NCI-H2196 treated with DMSO at 0.1 percent for 48 hours (cell line): ENCODE data around the gene PLVAP.

Experiments used
- DNase-seq: peaks from one replicate; lab custom pipeline; 2025; ENCODE audit not compliant: unreplicated experiment; lab: John Stamatoyannopoulos, UW

PLVAP gene

DNA sequence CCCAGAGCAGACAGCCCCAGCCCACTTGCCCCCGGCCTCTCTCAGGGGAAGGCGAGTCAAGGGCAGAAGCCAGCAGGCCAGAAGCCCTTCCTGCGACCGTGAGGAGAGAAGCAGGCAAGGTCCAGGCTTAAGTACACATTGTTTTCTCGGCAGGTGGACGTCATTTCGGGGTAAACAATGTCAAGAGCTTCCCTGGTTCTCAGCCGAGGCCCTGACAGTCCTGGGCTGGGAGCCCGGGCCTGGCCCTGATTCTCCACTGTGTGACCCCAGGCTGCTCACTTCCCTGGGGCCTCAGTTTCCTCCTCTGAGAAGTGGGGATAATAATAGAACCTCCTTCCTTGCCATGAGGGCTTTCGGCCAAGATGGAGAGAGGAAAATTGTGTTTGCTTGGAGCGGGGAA is 19.4 kb downstream of the PLVAP start:
- DNase-seq = no peak

DNA sequence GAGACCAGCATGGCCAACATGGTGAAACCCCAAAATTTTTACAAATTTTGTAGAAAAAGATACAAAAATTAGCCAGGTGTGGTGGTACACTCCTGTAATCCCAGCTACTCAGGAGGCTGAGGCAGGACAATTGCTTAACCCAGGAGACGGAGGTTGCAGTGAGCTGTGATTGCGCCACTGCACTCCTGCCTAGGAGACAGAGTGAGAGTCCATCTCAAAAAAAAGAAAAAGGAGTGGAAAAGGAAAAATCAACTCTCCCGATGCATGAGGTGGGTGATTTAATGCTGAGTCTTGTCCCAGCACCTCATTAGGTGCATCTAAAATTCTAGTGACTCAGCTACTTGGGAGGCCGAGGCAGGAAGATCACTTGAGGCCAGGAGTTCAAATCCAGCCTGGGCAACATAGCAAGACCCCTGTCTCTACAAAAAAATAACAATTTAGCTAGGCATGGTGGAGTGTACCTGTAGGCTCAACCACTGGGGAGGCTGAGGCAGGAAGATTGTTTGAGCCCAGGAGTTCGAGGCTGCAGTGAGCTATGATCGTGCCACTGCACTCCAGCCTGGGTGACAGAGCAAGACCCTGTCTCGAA is 20.0 kb downstream of the PLVAP start:
- no peak for DNase-seq

GRCh38 chr19:17353386-17353785 is 23.8 kb downstream of the PLVAP start:
- no peak for DNase-seq

- no peak for DNase-seq
Measured at GRCh38 chr19:17352608-17353280, 24.4 kb downstream of the PLVAP start.

DNA sequence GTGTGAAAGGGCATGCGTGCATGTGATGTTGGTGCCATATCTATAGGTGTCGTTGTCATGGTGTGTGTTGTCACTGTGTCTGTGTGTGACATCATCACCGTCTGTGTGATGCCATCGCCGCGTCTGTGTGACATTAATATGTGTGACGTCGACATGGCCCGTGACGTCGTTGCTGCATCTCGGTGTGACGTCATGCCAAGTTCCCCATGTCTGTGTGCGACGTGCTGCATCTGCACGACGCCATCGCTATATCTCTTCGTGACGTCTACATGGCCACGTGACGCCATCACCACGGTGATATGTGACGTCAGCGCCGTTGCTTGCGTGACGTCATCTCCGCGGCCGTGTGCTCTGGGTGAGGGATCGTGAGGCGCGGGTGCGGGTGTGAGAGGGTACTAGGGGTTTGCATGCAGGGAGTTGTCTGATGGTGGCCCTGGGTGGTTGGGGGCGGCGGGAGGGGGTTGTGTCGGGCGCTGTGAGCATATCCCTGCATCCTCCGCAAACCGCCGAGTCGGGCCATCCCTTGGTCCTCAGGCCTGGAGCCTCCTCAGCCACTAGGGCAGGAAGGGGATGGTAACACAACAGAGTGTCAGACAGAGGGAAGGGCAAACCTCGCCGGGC is 25.2 kb downstream of the PLVAP start:
- DNase-seq = no peak

DNA sequence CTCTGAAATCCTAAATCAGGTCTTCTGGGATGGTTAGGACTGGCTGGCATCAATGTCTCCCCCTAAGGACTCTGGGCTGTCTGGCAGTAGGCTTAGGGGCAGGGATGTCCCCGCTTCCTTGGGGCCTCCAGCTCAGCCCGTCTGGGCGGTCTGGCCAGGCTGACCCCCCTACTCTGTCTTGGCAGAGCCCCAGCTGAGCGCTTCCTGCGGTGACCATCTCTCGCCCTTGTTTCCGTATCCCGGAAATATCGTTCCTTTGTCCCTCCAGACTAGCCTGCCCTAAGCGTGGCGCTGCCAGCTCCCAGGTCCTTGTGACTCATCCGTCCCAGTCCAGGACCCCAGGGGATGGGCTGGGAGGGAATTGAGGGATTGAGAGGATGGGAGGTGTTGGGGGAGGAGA is 28.4 kb downstream of the PLVAP start:
- no peak for DNase-seq

DNA sequence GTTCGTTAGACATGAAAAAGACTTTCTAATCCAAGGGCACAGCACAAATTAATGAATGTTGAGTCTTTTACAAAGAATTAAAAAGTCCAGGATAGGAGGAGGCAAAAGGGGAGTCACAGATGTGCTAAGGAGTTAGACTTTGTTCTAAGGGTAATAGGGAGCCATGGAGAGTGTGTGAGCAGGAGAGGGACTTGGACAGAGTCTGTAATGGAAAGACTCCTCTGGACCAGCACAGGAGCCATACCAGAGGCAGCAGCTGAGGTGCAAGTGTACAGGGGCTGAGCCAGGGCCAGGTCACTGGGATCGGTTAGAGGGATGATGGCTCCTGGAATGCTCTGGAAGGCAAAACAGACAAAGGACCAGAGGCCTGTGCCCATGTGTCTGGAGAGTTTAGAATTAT is 29.3 kb downstream of the PLVAP start:
- DNase-seq = no peak

DNA sequence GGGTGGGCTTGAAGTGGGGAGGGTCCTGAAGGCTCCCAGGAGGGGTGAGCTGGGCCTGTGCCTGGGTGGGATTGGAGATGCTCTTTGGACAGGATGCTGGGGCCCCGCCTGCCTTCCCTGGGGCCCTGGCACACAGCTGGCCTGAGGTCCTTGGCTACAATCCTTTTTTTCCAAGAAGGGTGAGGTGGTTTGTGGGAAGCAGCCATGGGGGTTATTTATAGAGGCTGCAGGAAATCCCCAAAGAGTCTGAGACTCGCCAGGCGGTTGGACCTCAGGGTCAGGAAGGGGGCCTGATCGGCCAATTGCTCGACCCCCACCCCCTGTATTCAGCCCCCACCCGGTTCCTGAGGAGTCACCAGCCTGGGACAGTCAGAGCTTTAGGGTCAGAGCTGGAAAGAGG is 29.8 kb downstream of the PLVAP start:
- DNase-seq = no peak

- DNase-seq = peak; percentile 14
Measured at GRCh38 chr19:17346109-17346671, 31.0 kb downstream of the PLVAP start.

GRCh38 chr19:17341845-17342244 is 35.3 kb downstream of the PLVAP start:
- no peak for DNase-seq

DNA sequence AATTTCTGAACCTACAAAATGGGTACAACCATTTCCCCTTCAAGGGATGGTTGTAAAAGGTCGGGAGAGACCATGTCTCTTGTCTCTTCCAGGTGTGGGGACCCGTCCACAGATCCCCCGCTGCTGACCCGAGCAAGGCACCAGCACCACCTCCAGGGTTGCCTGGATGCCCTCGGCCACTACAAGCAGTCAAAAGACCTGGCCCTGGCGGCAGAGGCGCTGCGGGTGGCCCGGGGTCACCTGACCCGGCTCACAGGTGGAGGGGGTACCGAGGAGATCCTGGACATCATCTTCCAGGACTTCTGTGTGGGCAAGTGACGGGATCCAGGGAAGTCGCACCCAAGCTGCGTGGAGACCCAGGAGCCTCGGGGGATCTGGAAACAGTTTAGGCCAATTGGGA is 35.8 kb downstream of the PLVAP start:
- no peak for DNase-seq

GRCh38 chr19:17340871-17341357 is 36.2 kb downstream of the PLVAP start:
- DNase-seq = no peak

GRCh38 chr19:17340302-17340870 is 36.8 kb downstream of the PLVAP start:
- DNase-seq = no peak

DNA sequence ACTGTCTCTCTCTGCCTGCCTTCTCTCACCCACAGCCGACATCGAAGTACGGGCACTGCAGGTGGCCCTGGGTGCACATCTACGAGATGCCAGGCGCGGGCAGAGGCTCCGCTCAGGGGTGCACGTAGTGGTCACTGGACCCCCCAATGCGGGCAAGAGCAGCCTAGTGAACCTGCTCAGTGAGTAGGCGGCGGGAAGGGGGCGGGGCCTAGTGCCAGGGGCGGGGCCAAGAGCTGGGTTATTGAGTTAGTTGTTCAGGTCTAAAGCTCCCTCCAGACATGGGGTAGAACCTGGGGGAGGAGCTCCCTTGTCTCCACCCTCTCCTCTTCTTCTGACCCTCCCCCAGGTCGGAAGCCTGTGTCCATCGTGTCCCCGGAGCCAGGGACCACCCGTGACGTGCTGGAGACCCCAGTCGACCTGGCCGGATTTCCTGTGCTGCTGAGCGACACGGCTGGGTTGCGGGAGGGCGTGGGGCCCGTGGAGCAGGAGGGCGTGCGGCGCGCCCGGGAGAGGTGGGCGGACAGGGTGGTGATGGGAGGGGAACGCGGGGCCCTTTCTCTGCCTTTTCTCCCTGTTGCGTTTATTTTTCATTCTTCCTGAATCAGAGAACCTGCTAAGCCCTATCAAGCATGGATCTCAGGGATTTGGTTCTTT is 37.9 kb downstream of the PLVAP start:
- no peak for DNase-seq

- no peak for DNase-seq
Measured at GRCh38 chr19:17338433-17339078, 38.6 kb downstream of the PLVAP start.

DNA sequence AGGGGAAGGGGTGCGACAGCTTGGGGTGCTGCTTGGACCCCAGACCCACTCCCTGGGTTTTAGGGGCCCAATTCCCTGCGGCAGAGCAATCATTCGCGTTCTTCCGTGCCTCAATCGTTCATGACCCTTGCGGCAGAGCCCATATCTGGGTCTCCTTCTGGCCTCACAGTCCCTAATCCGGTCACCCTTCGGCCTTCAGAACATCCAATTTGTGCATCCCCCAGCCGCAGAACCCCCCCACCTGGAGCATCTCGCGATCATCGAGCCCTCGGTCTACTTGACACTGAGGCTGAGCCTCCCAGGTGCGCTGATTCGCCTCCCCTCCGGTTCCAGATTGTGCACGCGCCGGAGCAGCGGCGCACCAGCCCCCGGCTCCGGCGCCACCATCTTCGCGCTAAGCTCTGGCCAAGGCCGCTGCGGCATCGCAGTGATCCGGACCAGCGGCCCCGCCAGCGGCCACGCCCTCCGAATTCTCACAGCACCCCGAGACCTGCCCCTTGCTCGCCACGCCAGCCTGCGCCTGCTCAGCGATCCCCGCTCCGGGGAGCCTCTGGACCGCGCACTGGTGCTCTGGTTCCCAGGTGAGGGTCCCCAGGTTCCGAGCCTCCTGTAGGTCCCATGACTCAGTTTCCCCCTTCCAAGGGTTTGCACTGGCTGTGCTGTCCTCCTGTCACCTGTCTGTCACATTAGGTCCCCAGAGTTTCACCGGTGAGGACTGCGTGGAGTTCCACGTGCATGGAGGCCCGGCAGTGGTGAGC is 39.3 kb downstream of the PLVAP start:
- peak; percentile 40 for DNase-seq

DNA sequence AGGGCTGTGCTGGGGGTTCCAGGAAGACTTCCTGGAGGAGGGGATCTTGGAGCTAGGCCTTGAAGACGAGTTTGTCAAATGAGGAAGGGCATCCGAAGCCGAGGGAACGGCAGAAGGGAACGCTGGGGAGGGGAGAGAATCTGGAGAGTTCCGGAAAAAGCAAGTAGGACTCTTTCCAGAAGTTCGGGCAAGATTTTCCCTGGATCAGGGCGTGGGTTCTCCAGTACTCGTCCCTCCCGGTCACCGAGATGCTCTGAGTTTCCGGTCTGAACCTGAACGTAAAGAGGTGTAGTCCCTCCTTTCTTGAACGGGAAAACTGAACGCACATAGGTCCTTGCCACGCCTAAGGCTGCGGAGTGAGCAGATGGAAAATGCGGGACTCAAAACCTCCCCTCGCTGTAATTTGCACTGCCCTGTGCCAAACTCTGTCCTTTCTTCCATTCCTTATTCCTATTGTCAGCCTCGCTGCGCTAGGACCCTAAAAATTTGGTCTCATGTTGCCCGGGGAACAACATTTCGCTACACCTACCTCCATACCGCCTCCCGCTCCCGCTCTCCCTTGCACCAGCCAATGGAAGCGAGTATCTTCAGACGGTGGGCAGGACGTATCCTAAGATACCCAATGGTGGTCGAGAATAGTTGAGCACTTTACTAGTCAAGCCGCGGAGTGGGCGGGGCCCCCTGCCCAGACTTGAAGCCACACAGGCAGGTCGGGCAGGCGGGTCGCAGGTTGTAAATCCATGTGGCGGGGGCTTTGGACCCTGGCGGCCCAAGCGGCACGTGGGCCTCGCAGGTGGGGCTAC is 40.1 kb downstream of the PLVAP start, which contains the start of gene GTPBP3:
TSS of gene GTPBP3 (plus strand) at position 682 of the 803 bp plus-strand sequence. CDS start at position 741, 59 bp downstream.
- DNase-seq = peak; percentile 100

DNA sequence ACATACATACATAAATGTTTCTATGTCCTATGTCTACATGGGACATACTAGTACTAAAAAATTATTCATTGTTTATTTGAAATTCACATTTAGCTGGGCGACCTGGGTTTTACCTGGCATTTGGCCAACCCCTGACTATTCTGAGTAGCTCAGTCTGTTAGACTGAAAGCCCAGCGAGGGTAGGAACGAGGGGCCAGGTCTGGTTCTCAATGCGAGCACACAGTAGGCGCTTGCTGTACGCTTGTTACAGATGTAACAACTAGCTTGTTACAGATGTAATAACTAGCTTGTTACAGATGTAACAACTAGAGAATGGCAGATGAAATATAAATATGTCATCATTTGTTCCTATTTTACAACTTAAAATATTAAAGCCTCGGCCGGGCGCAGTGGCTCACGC is 41.6 kb downstream of the PLVAP start:
- no peak for DNase-seq
